Lower leg skin (tissue), 4 donors: ENCODE measurements around the gene DCAKD. TPM values are rescaled to one million over a fixed set of nuclear protein-coding genes. Genes with fewer than 3 reads are reported as not detected.

ENCODE experiments used
- DNase-seq, 2 donors: peaks; one replicate each; pipeline ENCODE4 v3.0.0-alpha.2; 2019; ENCODE audit warnings: low spot score in 2 of 2
- H3K4me3 ChIP-seq: fragments of 200-600 bp; sonication (generic); 2 replicates; pipeline ENCODE4 v1.5.1; 2017; ENCODE audit warnings: mild to moderate bottlenecking, low read depth; ENCODE audit not compliant: poor library complexity, severe bottlenecking
- CTCF ChIP-seq, 3 donors: fragments of 450-650 bp; IDR thresholded peaks; one replicate each; pipeline ENCODE4 v1.5.1; 2016; ENCODE audit warnings: antibody characterized with exemption in 3 of 3, mild to moderate bottlenecking in 3 of 3, moderate library complexity in 2 of 3
- POLR2A ChIP-seq, 2 donors: fragments of 450-650 bp; IDR thresholded peaks; one replicate each; pipeline ENCODE4 v1.6.1; 2016 to 2017; ENCODE audit warnings: antibody characterized with exemption in 2 of 2, mild to moderate bottlenecking in 1 of 2, moderate library complexity in 1 of 2
- WGBS, 2 donors: methylation state at CpG; one replicate each; pipeline ENCODE4 v1.1.5; 2018; 5-methylcytosine and 5-hydroxymethylcytosine counted together
- intact Hi-C: fragments of 100-400 bp; cut with DNase I; formaldehyde crosslinking; loops from one replicate; pipeline ENCODE4 v1.15.0; 2023; ENCODE audit warnings: low total_unique reads
- total RNA-seq, 4 donors: library from RNA; depleted of rRNA; stranded (reverse); fragments of >200 nt; gene quantifications; one replicate each; pipeline ENCODE4 v1.1.0, GENCODE V29; 2016

The DCAKD gene
- total RNA-seq = 10 to 100 TPM; 47.9 to 70.2 (median 61.0) TPM

- peak within 1 kb of the TSS; percentile 25 for H3K4me3 ChIP-seq
- DNase-seq = peak; percentile 88 to 98
- WGBS, 2 donors = 1 to 2% methylated on average over 8 to 20 of the region's 56 CpGs
- intact Hi-C loops = no loop called here
- TF ChIP-seq POLR2A (IDR thresholded peaks at IDR 0.05) = peak in 1 of 2 donors; percentile 52
- no peak for TF ChIP-seq CTCF (IDR thresholded peaks at IDR 0.05)
Observed at GRCh38 chr17:45051060-45051719, at the start of gene DCAKD. Gene DCAKD (minus strand): TSS chr17:45051632. CDS start chr17:45034885, 16,747 bp downstream.

- intact Hi-C loops = loop anchor here (10.0 kb wide), 1 partner anchor 74 kb away; no protein-coding TSS in a partner anchor
- DNase-seq = peak; percentile 87 to 98
- WGBS, 2 donors = 46 to 47% methylated on average over 9 of the region's 9 CpGs
- TF ChIP-seq CTCF (IDR thresholded peaks at IDR 0.05) (peak in 1 of 3 donors; percentile 31), POLR2A (IDR thresholded peaks at IDR 0.05) (no peak)
- no peak overlapping the region for H3K4me3 ChIP-seq
Observed at GRCh38 chr17:45098869-45099616, 47.6 kb upstream of the DCAKD start.

GRCh38 chr17:45098081-45098868 is 46.8 kb upstream of the DCAKD start:
- no peak for TF ChIP-seq CTCF (IDR thresholded peaks at IDR 0.05)
- no peak for TF ChIP-seq POLR2A (IDR thresholded peaks at IDR 0.05)
- no peak overlapping the region for H3K4me3 ChIP-seq
- intact Hi-C loops = loop anchor here (10.0 kb wide), 1 partner anchor 73 kb away; no protein-coding TSS in a partner anchor
- DNase-seq = no peak
- 70% methylated on average over 13 of the region's 13 CpGs for WGBS, 2 donors

- TF ChIP-seq POLR2A (IDR thresholded peaks at IDR 0.05) = no peak
- TF ChIP-seq CTCF (IDR thresholded peaks at IDR 0.05) = no peak
- no peak overlapping the region for H3K4me3 ChIP-seq
- WGBS, 2 donors = 93 to 98% methylated on average over 11 of the region's 11 CpGs
- intact Hi-C loops = loop anchor here (10.0 kb wide), 1 partner anchor 72 kb away; no protein-coding TSS in a partner anchor
- no peak for DNase-seq
Observed at GRCh38 chr17:45096926-45097325, 45.5 kb upstream of the DCAKD start.

DNA sequence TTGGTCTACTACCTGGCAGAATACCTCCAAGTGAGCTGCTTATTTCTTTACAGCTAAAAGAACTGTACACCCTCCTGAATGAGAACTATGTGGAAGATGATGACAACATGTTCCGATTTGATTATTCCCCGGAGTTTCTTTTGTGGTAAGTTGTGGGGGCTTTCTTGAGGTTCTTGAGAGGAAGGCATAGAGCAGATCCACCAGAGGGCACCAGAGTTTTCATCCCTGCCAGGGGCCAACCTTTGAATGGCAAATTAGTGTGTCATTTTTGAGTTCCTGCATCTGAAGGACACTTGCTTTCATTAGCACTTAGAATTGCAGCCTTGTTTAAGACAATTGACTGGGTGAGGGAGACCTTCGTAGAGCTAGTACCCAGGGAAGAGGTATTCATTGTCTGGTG is 44.7 kb upstream of the DCAKD start:
- intact Hi-C loops = loop anchor here (10.0 kb wide), 1 partner anchor 71 kb away; no protein-coding TSS in a partner anchor
- 68 to 69% methylated on average over 3 of the region's 3 CpGs for whole genome bisulfite sequencing, 2 donors
- no peak for DNase-seq
- H3K4me3 ChIP-seq = no peak overlapping the region
- TF ChIP-seq POLR2A (IDR thresholded peaks at IDR 0.05) = no peak
- no peak for TF ChIP-seq CTCF (IDR thresholded peaks at IDR 0.05)
